Right cardiac atrium (tissue), 5 donors: Measurements from ENCODE around the gene KRT84. TPM values are rescaled to one million over a fixed set of nuclear protein-coding genes. Genes with fewer than 3 reads are reported as not detected.

Source experiments
- ATAC-seq, 2 donors: fragments of 200-7000 bp; cut with Tn5 transposase; one replicate each; pipeline versions ENCODE4 v1.8.0 to v1.9.1; 2020; ENCODE audit warnings: moderate library complexity in 2 of 2, mild to moderate bottlenecking in 1 of 2
- DNase-seq, 3 donors: peaks; one replicate each; pipeline ENCODE4 v3.0.0-alpha.2; 2020
- H3K27ac ChIP-seq: one replicate; pipeline ENCODE4 v1.5.1; 2013; ENCODE audit warnings: mild to moderate bottlenecking, low read length, control low read depth, moderate library complexity
- H3K27me3 ChIP-seq: one replicate; pipeline ENCODE4 v1.6.1; 2013; ENCODE audit not compliant: control insufficient read depth, insufficient read depth
- H3K4me1 ChIP-seq: one replicate; pipeline ENCODE4 v1.6.1; 2013; ENCODE audit warnings: low read length; ENCODE audit not compliant: control insufficient read depth, insufficient read depth
- H3K4me3 ChIP-seq: one replicate; pipeline ENCODE4 v1.5.1; 2013; ENCODE audit warnings: low read length, control low read depth
- H3K9me3 ChIP-seq: one replicate; pipeline ENCODE4 v1.6.1; 2013; ENCODE audit warnings: low read length; ENCODE audit not compliant: control insufficient read depth
- WGBS: extraction: QIAGEN DNeasy Blood & Tissue Kit; methylation state at CpG from one replicate; pipeline ENCODE4 v1.1.7; 2013; 5-methylcytosine and 5-hydroxymethylcytosine counted together
- intact Hi-C, 4 donors: fragments of 100-400 bp; cut with DNase I; formaldehyde crosslinking; loops; one replicate each; pipeline versions ENCODE4 v1.11.0 to v1.14.0; 2022 to 2023
- polyA plus RNA-seq: library from polyadenylated mRNA; stranded (reverse); fragments of 200-250 nt; gene quantifications from one replicate; pipeline ENCODE4 v1.2.3, GENCODE V29; 2013
- total RNA-seq, 4 donors: library from RNA; stranded (reverse); fragmentation: NEBNext Ultra II Directional; extraction: Animal tissue kit (Norgen Biotek cat#: 25700); gene quantifications; one replicate each; pipeline ENCODE4 v1.2.1, GENCODE V29; 2021
- donor health status: healthy with polysubstance abuse.
- donor health status: DM: no; HTN: yes; CAD: no.
- donor health status: DM: no; HTN: no; CAD: no.
- donor health status: DM: no; HTN: yes; CAD: no; lungs with severe emphysema.
- donor health status: DM: yes; HTN: yes; CAD: no.

Gene KRT84
- total and polyA plus RNA-seq, 5 donors: not detected

DNA sequence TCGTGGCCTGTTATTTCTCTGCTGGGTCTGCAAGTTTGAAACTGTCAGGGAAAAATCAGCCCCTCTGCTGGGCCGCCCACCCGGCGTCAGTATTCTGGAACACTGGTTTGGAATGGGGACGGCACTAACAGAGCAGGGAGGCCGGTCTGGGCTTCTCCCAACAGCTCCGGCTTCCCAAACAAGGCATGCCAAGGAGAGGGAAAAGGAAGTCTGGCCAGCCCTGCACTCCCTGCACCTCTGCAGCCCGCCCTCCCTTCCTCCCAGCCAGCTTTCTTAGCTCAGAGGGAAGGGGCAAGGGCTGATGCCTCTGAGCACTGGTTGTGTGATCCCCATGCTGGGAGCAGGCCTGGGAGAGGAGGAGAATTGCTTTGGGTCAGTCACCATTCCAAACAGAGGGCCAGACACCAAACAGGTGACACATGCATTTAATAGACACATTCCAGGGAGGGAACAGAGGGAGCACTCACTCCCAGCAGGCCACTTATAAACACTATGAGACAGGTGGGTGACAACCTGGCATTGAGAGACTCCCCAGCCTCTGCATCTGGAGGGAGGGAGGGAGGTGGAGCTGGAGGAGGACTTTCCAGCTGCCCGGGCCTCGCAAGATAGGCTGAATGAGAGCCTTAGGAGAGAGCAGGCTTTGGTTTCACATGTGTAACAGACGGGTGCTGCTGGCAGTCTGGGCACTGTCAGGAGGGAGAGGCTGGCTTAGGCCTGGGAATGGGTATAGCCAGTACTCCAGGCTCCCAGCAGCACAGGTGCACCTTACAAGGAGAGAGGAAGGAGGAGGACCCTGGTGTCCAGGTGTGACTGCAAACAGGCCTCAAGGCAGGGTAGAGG lies 38.4 kb upstream of the KRT84 start:
- intact Hi-C loops: no loop called here
- Histone ChIP-seq H3K27ac (no peak overlapping the region), H3K27me3 (no peaks in the 10 kb centered on the region)

GRCh38 chr12:52423035-52423434 lies 37.6 kb upstream of the KRT84 start:
- Histone ChIP-seq H3K27ac (no peak overlapping the region), H3K4me1 (no peaks in the 10 kb centered on the region), H3K4me3 (no peak overlapping the region), H3K9me3 (no peaks in the 10 kb centered on the region), H3K27me3 (no peaks in the 10 kb centered on the region)
- WGBS: 54% methylated on average over 6 of the region's 6 CpGs
- DNase-seq (no peak), ATAC-seq (peak in 1 of 2 donors; percentile 48)
- intact Hi-C loops: no loop called here

More for the DNA sequence above, 38.4 kb upstream of the KRT84 start:
- WGBS: 51% methylated on average over 11 of the region's 11 CpGs
- Histone ChIP-seq H3K9me3 (no peaks in the 10 kb centered on the region), H3K4me1 (no peaks in the 10 kb centered on the region), H3K4me3 (no peak overlapping the region)
- peak; percentile 45 to 75 (median 68) for DNase-seq
- ATAC-seq: peak; percentile 78 to 84

DNA sequence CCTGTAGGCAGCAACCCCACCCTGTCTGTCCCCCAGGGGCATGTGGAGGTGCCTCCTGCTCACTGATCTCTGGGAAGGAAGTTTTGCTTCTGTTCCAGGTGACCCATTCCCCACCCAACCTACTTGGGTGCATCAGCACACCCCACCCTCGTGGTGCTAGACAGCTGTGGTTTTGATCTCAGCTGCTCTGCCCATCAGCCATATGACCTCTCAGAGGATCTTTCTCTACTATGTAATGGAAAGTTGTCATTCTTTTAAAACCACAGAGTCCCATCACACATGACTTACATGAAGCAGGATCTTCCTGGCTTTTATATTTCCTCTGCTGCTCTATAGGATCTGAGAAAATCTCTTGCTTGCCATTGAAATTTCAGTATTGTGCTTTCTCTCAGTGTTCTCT lies 34.2 kb upstream of the KRT84 start:
- WGBS: 60% methylated on average over 1 of the region's 1 CpG
- Histone ChIP-seq H3K27me3 (no peaks in the 10 kb centered on the region), H3K4me1 (peaks cover 3% of the 10 kb centered on the region), H3K4me3 (no peak overlapping the region), H3K27ac (no peak overlapping the region), H3K9me3 (no peaks in the 10 kb centered on the region)
- ATAC-seq (no peak), DNase-seq (no peak)
- intact Hi-C loops: no loop called here

GRCh38 chr12:52418576-52419110 lies 33.2 kb upstream of the KRT84 start:
- Histone ChIP-seq H3K27me3 (no peaks in the 10 kb centered on the region), H3K4me1 (peaks cover 3% of the 10 kb centered on the region), H3K27ac (no peak overlapping the region), H3K9me3 (no peaks in the 10 kb centered on the region), H3K4me3 (no peak overlapping the region)
- DNase-seq (peak in 1 of 3 donors; percentile 24), ATAC-seq (no peak)
- intact Hi-C loops: no loop called here
- WGBS: 83% methylated on average over 4 of the region's 4 CpGs

DNA sequence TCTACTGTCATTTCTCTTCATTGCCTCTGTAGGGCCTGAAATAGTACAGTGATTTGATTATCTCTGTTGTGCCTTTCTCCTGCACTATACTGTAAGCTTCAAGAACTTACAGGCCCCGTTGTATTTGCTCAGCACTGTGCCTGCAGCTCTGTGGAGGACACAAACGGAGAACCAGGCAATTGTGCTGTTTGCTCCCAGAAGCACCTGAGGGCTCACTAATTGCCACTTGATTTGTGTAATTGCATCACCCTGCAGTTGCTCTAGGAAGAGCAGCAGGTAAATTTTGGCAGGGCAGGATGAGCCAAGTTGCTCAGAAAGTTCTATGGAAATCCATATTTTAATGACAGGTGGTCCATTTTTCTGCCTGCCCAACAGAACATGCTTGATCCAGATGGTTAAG lies 32.3 kb upstream of the KRT84 start:
- Histone ChIP-seq H3K4me3 (no peak overlapping the region), H3K4me1 (peaks cover 3% of the 10 kb centered on the region), H3K27ac (peak overlapping the region; percentile 65), H3K9me3 (no peaks in the 10 kb centered on the region), H3K27me3 (no peaks in the 10 kb centered on the region)
- intact Hi-C loops: no loop called here
- peak in 1 of 3 donors; percentile 15 for DNase-seq
- WGBS: 79% methylated on average over 2 of the region's 2 CpGs
- ATAC-seq: no peak

- intact Hi-C loops: no loop called here
- 59% methylated on average over 1 of the region's 1 CpG for WGBS
- no peak overlapping the region for H3K27ac ChIP-seq
These were observed 31.3 kb upstream of the KRT84 start for GRCh38 chr12:52416795-52417194.

DNA sequence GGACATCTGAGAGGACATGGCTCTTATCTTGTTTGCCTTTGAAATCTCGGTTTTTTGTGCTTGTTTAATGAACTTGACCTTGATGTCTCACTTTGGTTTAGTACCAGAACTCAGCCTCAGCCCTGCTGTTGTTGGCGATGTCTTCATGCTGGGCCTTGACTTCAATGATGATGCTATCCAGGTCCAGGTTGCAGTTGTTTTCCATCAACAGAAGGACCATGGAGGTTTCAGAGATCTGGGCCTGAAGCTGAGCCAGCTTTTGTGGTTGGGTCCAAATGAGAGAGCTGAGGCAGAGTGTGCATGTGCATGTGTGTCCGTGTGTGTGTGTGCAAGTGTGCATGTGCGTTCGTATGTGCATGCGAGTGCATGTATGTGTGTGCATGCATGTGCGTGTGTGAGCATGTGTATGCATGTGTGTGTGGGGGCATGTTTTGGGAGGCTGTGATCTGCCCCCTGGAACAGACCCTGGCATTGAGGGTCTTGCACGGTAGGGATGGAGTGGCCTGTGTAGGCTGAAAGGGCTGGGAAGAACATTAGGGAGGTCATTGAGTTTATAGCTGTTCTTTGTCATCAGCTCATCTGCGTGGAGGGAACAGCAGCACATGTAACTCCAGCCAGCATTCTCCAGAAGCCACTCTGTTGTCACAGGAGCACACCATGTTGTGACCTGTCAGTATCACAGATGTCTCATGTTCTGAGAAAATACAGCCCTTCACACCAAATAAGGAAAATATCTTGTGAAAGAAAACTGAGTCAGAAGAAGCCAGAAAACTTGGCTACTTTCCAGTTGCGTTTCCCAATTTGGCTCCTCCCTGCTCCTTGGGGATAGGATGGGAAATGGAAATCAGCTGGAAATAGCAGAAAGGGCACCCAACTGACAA lies 30.7 kb upstream of the KRT84 start:
- Histone ChIP-seq H3K27ac (peak overlapping the region; percentile 50), H3K4me1 (peaks cover 3% of the 10 kb centered on the region), H3K4me3 (no peak overlapping the region), H3K9me3 (no peaks in the 10 kb centered on the region), H3K27me3 (no peaks in the 10 kb centered on the region)
- intact Hi-C loops: no loop called here
- WGBS: 65% methylated on average over 10 of the region's 10 CpGs
- DNase-seq: peak in 1 of 3 donors; percentile 60
- peak; percentile 85 to 91 for ATAC-seq

More at GRCh38 chr12:52416795-52417194, 31.3 kb upstream of the KRT84 start:
- peaks cover 3% of the 10 kb centered on the region for H3K4me1 ChIP-seq
- no peak overlapping the region for H3K4me3 ChIP-seq
- H3K9me3 ChIP-seq: no peaks in the 10 kb centered on the region
- ATAC-seq: peak in 1 of 2 donors; percentile 59
- no peaks in the 10 kb centered on the region for H3K27me3 ChIP-seq
- DNase-seq: no peak

DNA sequence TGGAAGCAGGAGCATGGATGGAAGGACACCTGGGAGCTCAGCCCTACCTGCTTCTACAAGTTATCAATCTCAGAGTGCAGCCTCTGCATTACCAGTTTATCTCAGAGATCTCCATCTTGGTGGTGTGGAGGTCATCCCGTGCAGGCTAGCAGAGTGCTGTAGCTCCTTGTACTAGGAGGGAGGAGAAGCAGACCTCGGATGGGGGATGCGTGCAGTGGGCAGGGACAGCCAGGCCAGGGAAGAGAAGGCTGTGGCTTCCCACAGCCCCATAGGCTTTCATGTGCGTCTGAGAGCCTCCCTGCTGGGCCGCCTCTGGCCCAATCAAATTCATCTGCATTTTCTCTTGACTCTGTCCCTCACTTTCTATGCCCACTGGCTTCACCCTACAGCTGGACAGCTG lies 29.5 kb upstream of the KRT84 start:
- no peak for ATAC-seq
- Histone ChIP-seq H3K27me3 (no peaks in the 10 kb centered on the region), H3K27ac (no peak overlapping the region), H3K4me3 (no peak overlapping the region), H3K9me3 (no peaks in the 10 kb centered on the region), H3K4me1 (peaks cover 3% of the 10 kb centered on the region)
- WGBS: 86% methylated on average over 5 of the region's 5 CpGs
- DNase-seq: no peak
- intact Hi-C loops: no loop called here

DNA sequence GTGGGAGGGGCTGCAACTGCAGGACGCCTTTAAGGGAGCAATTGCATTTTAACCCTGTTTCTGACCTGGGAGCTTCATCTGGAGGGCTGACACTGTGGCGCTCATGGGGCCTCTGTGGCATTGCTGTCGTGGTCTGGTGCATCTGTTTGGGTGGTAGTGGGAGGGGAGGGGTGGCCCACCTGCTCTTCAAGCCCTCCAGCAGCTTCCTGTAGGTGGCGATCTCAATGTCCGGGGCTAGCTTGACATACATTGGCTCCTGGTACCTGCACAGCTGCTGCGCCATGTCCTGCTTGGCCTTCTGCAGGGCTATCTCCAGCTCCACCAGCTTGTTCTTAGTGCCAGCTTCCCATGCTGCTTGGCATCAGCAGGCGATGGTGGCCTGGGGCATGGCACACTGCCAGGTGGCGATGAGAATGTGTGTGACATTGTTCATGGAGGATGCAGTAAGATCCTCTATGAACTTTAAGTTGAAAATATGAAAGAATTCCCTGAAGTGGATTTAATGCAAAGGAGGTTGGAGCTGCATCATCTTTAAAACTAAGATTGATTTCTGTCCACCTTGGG lies 28.4 kb upstream of the KRT84 start:
- no peaks in the 10 kb centered on the region for H3K27me3 ChIP-seq
- intact Hi-C loops: no loop called here
- ATAC-seq (no peak), DNase-seq (no peak)
- no peaks in the 10 kb centered on the region for H3K9me3 ChIP-seq
- 67% methylated on average over 8 of the region's 8 CpGs for WGBS
- peaks cover 3% of the 10 kb centered on the region for H3K4me1 ChIP-seq
- H3K4me3 ChIP-seq: no peak overlapping the region
- H3K27ac ChIP-seq: no peak overlapping the region

DNA sequence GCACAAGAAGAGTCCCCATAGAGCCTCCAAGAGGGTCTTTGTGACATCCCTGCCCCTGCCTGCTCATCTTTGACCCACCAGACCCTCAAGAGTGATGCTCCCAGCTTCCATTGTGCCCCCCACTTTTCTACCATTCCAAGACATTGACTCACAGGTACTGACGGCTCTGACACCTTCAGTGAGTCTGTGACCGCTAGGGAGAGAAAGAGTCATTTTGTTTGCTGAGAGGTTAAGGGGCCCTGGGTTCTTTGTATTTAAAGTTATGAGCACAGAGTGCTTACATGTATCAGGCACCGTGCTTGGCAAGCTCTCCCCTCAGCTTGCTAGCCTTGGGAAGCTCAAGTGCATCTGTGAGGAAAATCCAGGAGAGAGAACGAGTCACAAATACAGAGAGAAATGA lies 27.8 kb upstream of the KRT84 start:
- no peak for ATAC-seq
- H3K4me3 ChIP-seq: no peak overlapping the region
- H3K27me3 ChIP-seq: no peaks in the 10 kb centered on the region
- H3K4me1 ChIP-seq: peaks cover 3% of the 10 kb centered on the region
- no peaks in the 10 kb centered on the region for H3K9me3 ChIP-seq
- DNase-seq: no peak
- WGBS: 53% methylated on average over 4 of the region's 4 CpGs
- H3K27ac ChIP-seq: no peak overlapping the region
- intact Hi-C loops: no loop called here
